Measurements from ENCODE around the gene LPIN1.

LPIN1 gene

DNA sequence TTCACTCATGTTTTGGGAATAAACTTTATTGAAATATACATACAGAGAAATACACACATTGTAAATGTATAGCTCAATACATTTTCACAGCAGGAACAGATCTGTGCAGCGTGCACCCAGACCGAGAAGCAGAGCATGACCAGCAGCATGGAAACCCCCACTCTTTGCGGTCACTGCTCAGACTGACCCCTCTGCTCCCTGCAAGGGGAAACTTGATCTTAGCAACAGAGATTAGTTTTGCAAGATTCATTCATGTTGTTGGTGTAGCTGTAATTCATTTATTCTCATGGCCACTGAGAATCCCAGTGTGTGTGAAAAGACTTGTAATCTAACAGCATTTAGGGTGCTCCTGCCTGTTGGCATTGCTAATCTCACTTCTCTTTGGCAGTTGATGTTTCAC, 35.2 kb downstream of the LPIN1 start:
- TF ChIP-seq FOXP2 (optimal IDR thresholded peaks at IDR 0.05; ENCODE audit: borderline replicate concordance, extremely low read depth, extremely low read length, insufficient read depth) = no peak

DNA sequence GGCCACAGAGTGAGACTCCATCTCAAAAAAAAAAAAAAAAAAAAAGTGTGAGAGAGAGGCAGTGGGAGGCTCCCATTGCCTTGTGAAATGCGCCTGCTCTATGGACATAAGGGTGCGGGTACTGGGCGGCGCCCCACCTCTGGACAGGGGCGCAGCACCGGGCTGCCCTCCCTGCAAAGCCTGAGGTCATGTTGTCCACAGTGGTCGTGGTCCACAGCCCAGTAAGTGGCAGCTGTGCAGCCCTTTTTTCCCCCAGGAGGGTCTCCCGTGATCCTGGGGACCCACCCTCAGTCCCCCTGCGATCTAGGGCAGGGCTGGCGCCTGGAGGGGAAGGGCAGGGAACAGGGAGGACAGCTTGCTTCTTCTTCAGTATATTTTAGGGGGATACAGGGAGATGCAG, 37.8 kb downstream of the LPIN1 start:
- TF ChIP-seq TAF1 (IDR thresholded peaks at IDR 0.05; ENCODE audit: borderline replicate concordance, insufficient read depth, low read length) (no peak), SIN3A (IDR thresholded peaks at IDR 0.05; ENCODE audit: borderline replicate concordance, insufficient read depth, low read length) (no peak), POLR2AphosphoS5 (IDR thresholded peaks at IDR 0.05; ENCODE audit: low read depth, low read length) (no peak), FOXP2 (optimal IDR thresholded peaks at IDR 0.05; ENCODE audit: borderline replicate concordance, extremely low read depth, extremely low read length, insufficient read depth) (no peak)
- TF ChIP-seq, protein P1, sequence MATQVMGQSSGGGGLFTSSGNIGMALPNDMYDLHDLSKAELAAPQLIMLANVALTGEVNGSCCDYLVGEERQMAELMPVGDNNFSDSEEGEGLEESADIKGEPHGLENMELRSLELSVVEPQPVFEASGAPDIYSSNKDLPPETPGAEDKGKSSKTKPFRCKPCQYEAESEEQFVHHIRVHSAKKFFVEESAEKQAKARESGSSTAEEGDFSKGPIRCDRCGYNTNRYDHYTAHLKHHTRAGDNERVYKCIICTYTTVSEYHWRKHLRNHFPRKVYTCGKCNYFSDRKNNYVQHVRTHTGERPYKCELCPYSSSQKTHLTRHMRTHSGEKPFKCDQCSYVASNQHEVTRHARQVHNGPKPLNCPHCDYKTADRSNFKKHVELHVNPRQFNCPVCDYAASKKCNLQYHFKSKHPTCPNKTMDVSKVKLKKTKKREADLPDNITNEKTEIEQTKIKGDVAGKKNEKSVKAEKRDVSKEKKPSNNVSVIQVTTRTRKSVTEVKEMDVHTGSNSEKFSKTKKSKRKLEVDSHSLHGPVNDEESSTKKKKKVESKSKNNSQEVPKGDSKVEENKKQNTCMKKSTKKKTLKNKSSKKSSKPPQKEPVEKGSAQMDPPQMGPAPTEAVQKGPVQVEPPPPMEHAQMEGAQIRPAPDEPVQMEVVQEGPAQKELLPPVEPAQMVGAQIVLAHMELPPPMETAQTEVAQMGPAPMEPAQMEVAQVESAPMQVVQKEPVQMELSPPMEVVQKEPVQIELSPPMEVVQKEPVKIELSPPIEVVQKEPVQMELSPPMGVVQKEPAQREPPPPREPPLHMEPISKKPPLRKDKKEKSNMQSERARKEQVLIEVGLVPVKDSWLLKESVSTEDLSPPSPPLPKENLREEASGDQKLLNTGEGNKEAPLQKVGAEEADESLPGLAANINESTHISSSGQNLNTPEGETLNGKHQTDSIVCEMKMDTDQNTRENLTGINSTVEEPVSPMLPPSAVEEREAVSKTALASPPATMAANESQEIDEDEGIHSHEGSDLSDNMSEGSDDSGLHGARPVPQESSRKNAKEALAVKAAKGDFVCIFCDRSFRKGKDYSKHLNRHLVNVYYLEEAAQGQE (IDR thresholded peaks at IDR 0.05; ENCODE audit: insufficient read depth in 1 of 2, low read depth in 2 of 2, low read length in 2 of 2) = no peak

DNA sequence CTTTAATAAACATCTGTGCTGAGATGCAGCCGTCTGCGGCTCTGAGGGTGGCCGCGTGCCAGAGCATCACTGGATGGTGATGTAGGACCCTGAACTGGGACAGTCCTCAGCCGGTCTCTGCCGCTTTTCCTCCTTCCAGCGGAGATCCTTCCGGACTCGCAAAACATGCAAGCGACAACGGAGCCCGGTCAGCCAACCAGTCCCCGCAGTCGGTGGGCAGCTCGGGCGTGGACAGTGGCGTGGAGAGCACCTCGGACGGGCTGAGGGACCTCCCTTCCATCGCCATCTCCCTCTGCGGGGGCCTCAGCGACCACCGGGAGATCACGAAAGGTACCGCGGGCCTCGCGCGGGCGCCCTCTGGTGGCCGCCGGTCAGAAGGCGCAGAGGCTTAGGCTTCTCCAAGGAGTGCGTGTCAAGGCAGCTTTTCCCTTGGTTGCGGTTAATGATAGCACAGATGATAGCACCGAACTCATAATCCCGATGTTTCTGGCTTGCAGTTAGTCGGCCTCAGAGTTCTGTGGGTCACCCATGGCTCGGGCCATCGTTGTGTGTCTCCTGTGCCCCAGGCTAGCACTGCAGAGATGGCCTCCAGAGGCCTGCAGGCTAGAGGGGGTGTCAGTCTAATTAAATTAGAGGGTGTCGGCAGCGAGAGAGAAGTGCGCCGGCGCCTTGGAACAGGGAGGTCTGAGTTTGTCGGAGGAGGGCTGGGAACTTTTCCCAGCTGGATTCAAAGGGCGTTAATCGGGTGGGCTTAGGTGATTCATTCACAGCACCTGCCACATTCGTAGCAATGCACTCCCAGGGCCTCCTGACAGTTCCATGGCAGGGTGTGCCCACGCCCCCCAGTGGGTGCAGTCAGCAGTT, 38.5 kb downstream of the LPIN1 start:
- TF ChIP-seq POLR2AphosphoS5 (IDR thresholded peaks at IDR 0.05; ENCODE audit: low read depth, low read length) = no peak
- no peak for TF ChIP-seq FOXP2 (optimal IDR thresholded peaks at IDR 0.05; ENCODE audit: borderline replicate concordance, extremely low read depth, extremely low read length, insufficient read depth)
- TF ChIP-seq TAF1 (IDR thresholded peaks at IDR 0.05; ENCODE audit: borderline replicate concordance, insufficient read depth, low read length) = no peak
- TF ChIP-seq, protein P1 (IDR thresholded peaks at IDR 0.05; ENCODE audit: insufficient read depth in 1 of 2, low read depth in 2 of 2, low read length in 2 of 2) = no peak
- TF ChIP-seq SIN3A (IDR thresholded peaks at IDR 0.05; ENCODE audit: borderline replicate concordance, insufficient read depth, low read length) = no peak

DNA sequence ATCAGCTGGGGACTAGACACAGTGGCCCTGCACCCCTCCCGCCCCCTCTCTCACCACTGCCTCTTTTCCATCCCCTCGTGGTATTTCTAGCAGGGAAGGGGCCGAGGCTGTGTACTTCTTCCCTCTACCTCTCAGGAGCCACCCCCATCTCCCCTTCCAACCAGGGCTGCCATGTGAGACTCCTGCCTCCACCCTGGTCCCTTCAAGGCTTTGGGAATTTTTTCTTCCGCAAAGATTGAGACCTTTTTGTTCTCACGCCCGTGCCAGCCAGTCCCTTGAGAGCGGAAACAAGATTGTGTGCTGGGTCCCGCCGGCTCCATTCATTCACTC, 39.1 kb downstream of the LPIN1 start:
- TF ChIP-seq POLR2AphosphoS5 (IDR thresholded peaks at IDR 0.05; ENCODE audit: low read depth, low read length) (no peak), TAF1 (IDR thresholded peaks at IDR 0.05; ENCODE audit: borderline replicate concordance, insufficient read depth, low read length) (no peak), SIN3A (IDR thresholded peaks at IDR 0.05; ENCODE audit: borderline replicate concordance, insufficient read depth, low read length) (no peak), FOXP2 (optimal IDR thresholded peaks at IDR 0.05; ENCODE audit: borderline replicate concordance, extremely low read depth, extremely low read length, insufficient read depth) (no peak)
- TF ChIP-seq, protein P1 (IDR thresholded peaks at IDR 0.05; ENCODE audit: insufficient read depth in 1 of 2, low read depth in 2 of 2, low read length in 2 of 2) = no peak

DNA sequence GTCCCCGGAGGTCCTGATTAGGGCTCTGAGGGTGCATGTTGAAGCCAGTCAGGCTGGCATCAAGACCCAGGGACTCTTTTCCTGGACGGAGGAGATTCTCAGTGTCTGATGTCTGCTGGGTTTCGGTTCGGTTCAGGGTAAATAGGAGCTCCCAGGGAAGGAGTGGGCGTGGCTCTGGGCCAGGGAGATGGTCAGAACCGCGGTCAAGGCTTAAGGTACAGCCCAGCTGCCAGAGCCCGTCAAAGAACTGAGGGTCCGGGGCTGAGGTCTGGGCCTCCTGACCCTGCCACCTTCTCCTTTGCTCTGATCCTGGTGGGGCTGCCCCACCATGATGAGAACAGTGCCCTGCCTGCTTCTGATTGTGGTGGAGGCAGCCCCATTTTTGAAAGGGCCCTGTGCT, 39.8 kb downstream of the LPIN1 start:
- TF ChIP-seq FOXP2 (optimal IDR thresholded peaks at IDR 0.05; ENCODE audit: borderline replicate concordance, extremely low read depth, extremely low read length, insufficient read depth) = no peak
- no peak for TF ChIP-seq SIN3A (IDR thresholded peaks at IDR 0.05; ENCODE audit: borderline replicate concordance, insufficient read depth, low read length)
- TF ChIP-seq, protein P1 (IDR thresholded peaks at IDR 0.05; ENCODE audit: insufficient read depth in 1 of 2, low read depth in 2 of 2, low read length in 2 of 2) = no peak
- no peak for TF ChIP-seq POLR2AphosphoS5 (IDR thresholded peaks at IDR 0.05; ENCODE audit: low read depth, low read length)
- TF ChIP-seq TAF1 (IDR thresholded peaks at IDR 0.05; ENCODE audit: borderline replicate concordance, insufficient read depth, low read length) = no peak
